B cell (primary cell): ENCODE results near the gene GTF3C5.

Experiments used
- CTCF ChIP-seq: fragments of 200-600 bp; IDR thresholded peaks from one replicate; pipeline ENCODE4 v1.8.0; 2022; ENCODE audit warnings: antibody characterized with exemption, mild to moderate bottlenecking
- EZH2 ChIP-seq: IDR thresholded peaks from 2 replicates; pipeline ENCODE4 v1.6.1; 2012; ENCODE audit warnings: borderline replicate concordance, low read depth, mild to moderate bottlenecking, moderate library complexity, low read length; ENCODE audit not compliant: insufficient read depth, poor library complexity, severe bottlenecking

GRCh38 chr9:133027134-133027533, 3.7 kb upstream of the GTF3C5 start:
- TF ChIP-seq CTCF (no peak), EZH2 (no peak)
